Muscle of leg (tissue), 11 donors: ENCODE measurements around the gene ISLR. TPM values are rescaled to one million over a fixed set of nuclear protein-coding genes. Genes with fewer than 3 reads are reported as not detected.

ENCODE experiments used
- DNase-seq: peaks from one replicate; pipeline ENCODE4 v3.0.0; 2013
- H3K27ac ChIP-seq: one replicate; pipeline ENCODE4 v1.5.1; 2013; ENCODE audit warnings: mild to moderate bottlenecking, low read length, control low read depth
- H3K27me3 ChIP-seq: one replicate; pipeline ENCODE4 v1.6.1; 2013; ENCODE audit warnings: low read length; ENCODE audit not compliant: control insufficient read depth, insufficient read depth
- H3K36me3 ChIP-seq: one replicate; pipeline ENCODE4 v1.6.1; 2013; ENCODE audit warnings: low read length; ENCODE audit not compliant: control insufficient read depth, insufficient read depth
- H3K4me1 ChIP-seq: one replicate; pipeline ENCODE4 v1.6.1; 2013; ENCODE audit warnings: low read length; ENCODE audit not compliant: control insufficient read depth, insufficient read depth
- H3K4me3 ChIP-seq: one replicate; pipeline ENCODE4 v1.5.1; 2013; ENCODE audit warnings: low read length, control low read depth
- H3K9me3 ChIP-seq: replicated peaks from 2 replicates; pipeline ENCODE4 v1.6.1; 2013; ENCODE audit warnings: low read depth, low read length; ENCODE audit not compliant: control insufficient read depth
- WGBS: methylation state at CpG from one replicate; pipeline ENCODE4 v1.1.5; 2013; ENCODE audit warnings: missing lambda C conversion rate; ENCODE audit not compliant: insufficient coverage; 5-methylcytosine and 5-hydroxymethylcytosine counted together
- polyA plus RNA-seq, 8 donors: library from polyadenylated mRNA; unstranded; fragments of 120-200 nt; gene quantifications; one replicate each; pipeline versions ENCODE4 v1.2.1 to v1.2.3, GENCODE V29; 2013; ENCODE audit warnings: inconsistent platforms in 1 of 8, low replicate concordance in 1 of 8; ENCODE audit not compliant: insufficient read length in 8 of 8, insufficient read depth in 1 of 8
- total RNA-seq: library from RNA; stranded (reverse); fragments of 120-200 nt; gene quantifications from one replicate; pipeline ENCODE4 v1.2.4, GENCODE V29; 2013

Gene ISLR
- total and polyA plus RNA-seq, 9 donors = 82.3 to 270 (median 195) TPM

DNA sequence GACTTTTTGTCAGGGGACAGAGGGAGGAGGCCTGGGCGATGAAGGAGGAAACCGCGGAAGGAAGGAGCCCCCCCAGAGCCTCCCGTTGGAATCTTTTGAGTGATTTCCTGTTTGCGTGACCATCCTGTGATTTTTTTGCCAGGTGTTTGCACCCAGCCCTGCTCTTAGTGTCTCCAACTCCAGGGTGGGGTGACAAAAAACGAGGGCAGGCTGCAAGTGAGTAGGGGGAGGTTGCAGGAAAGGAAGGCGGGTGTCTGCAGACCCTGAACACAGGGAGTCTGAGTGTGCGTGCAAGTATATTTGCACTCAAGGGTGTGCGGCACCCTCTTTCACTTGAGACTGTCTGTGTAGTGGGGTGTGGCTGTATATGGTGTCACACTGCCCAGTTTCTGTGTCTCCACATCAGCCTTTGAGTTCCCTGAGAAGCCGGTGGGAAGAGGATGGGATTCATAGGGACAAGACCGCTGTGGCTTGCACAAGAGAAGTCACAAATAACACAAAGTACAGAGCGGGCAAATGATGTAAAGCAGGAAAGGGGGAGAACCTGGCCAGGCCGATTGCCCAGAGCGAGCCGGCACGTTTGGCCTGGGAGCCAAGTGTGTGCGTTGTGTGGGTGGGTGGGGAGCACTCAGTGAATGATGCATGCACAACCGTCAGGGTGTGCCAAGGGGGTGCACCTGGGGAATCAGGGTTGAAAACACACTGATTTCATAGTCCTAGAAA is 36.5 kb upstream of the ISLR start:
- H3K27ac ChIP-seq = peak overlapping the region; percentile 95
- peak overlapping the region; percentile 54 for H3K4me3 ChIP-seq
- WGBS = 11% methylated on average over 12 of the region's 18 CpGs
- H3K4me1 ChIP-seq = peaks cover 26% of the 10 kb centered on the region
- H3K36me3 ChIP-seq = no peaks in the 10 kb centered on the region
- peak; percentile 69 for DNase-seq
- peaks cover 4% of the 10 kb centered on the region for H3K9me3 ChIP-seq
- H3K27me3 ChIP-seq = peaks cover 56% of the 10 kb centered on the region

DNA sequence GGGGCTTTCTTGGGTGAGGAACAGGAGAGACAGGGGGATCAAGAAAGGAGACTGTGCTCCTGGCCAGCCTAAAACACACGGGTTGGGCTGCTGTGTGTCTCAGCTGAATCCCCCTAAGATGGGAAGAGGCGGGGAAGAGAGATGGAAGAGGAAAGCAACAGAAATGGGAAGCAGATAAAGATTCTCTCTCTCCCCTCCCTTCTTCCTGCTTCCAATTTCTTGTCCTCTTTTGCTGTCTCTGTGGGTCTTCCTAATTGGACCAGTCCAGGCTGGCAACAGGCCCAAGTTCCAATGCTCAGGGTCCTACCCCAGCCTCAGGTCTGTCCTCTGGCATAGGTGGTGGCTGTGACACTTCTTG is 36.0 kb upstream of the ISLR start:
- peaks cover 50% of the 10 kb centered on the region for H3K27me3 ChIP-seq
- peaks cover 4% of the 10 kb centered on the region for H3K9me3 ChIP-seq
- H3K4me1 ChIP-seq = peaks cover 26% of the 10 kb centered on the region
- WGBS = no CpG with 5 or more reads among the region's 2 CpGs
- H3K36me3 ChIP-seq = no peaks in the 10 kb centered on the region
- H3K4me3 ChIP-seq = peak overlapping the region; percentile 54
- DNase-seq = peak; percentile 85
- H3K27ac ChIP-seq = peak overlapping the region; percentile 95

GRCh38 chr15:74138642-74139041 is 34.9 kb upstream of the ISLR start:
- no peak overlapping the region for H3K27ac ChIP-seq
- no peaks in the 10 kb centered on the region for H3K36me3 ChIP-seq
- 61% methylated on average over 4 of the region's 4 CpGs for WGBS

GRCh38 chr15:74141591-74141990 is 31.9 kb upstream of the ISLR start:
- H3K27me3 ChIP-seq = peaks cover 14% of the 10 kb centered on the region
- no peak overlapping the region for H3K4me3 ChIP-seq
- peaks cover 12% of the 10 kb centered on the region for H3K4me1 ChIP-seq
- peaks cover 1% of the 10 kb centered on the region for H3K9me3 ChIP-seq
- H3K36me3 ChIP-seq = no peaks in the 10 kb centered on the region
- WGBS = no CpG with 5 or more reads among the region's 1 CpG
- no peak for DNase-seq
- no peak overlapping the region for H3K27ac ChIP-seq

More at GRCh38 chr15:74138642-74139041, 34.9 kb upstream of the ISLR start:
- Histone ChIP-seq H3K4me3 (no peak overlapping the region), H3K27me3 (peaks cover 39% of the 10 kb centered on the region), H3K9me3 (no peaks in the 10 kb centered on the region), H3K4me1 (peaks cover 26% of the 10 kb centered on the region)
- no peak for DNase-seq

GRCh38 chr15:74144153-74144775 is 29.2 kb upstream of the ISLR start:
- WGBS = 58% methylated on average over 1 of the region's 6 CpGs
- H3K4me3 ChIP-seq = no peak overlapping the region
- DNase-seq = no peak
- no peak overlapping the region for H3K27ac ChIP-seq
- peaks cover 3% of the 10 kb centered on the region for H3K9me3 ChIP-seq
- H3K27me3 ChIP-seq = no peaks in the 10 kb centered on the region
- H3K4me1 ChIP-seq = no peaks in the 10 kb centered on the region
- H3K36me3 ChIP-seq = no peaks in the 10 kb centered on the region

GRCh38 chr15:74146277-74146800 is 27.2 kb upstream of the ISLR start:
- no peaks in the 10 kb centered on the region for H3K36me3 ChIP-seq
- no peak overlapping the region for H3K4me3 ChIP-seq
- no peak for DNase-seq
- no CpG with 5 or more reads among the region's 1 CpG for WGBS
- H3K27me3 ChIP-seq = no peaks in the 10 kb centered on the region
- peaks cover 3% of the 10 kb centered on the region for H3K9me3 ChIP-seq
- H3K4me1 ChIP-seq = no peaks in the 10 kb centered on the region
- no peak overlapping the region for H3K27ac ChIP-seq

DNA sequence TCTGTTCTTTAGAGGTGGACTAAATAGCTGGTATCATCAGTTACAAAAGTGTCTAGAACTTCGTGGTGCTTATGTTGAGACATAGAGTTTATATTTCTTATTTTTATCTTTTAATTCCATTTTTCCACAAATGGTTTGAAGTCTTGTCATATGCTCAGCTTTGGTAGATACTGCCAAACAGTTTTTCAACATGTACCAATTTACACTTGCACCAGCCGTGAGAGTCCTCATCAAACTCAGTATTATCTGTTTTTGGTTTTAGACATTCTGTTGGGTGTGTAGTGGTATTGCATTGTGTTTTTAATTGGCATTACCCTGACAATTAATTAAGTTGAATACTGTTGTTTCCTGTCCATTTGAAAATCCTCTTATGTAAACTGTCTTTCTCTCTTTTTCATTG is 26.5 kb upstream of the ISLR start:
- DNase-seq = no peak
- Histone ChIP-seq H3K4me1 (no peaks in the 10 kb centered on the region), H3K9me3 (peaks cover 3% of the 10 kb centered on the region), H3K27me3 (no peaks in the 10 kb centered on the region), H3K36me3 (no peaks in the 10 kb centered on the region), H3K4me3 (no peak overlapping the region), H3K27ac (no peak overlapping the region)
- no CpG with 5 or more reads among the region's 2 CpGs for WGBS

DNA sequence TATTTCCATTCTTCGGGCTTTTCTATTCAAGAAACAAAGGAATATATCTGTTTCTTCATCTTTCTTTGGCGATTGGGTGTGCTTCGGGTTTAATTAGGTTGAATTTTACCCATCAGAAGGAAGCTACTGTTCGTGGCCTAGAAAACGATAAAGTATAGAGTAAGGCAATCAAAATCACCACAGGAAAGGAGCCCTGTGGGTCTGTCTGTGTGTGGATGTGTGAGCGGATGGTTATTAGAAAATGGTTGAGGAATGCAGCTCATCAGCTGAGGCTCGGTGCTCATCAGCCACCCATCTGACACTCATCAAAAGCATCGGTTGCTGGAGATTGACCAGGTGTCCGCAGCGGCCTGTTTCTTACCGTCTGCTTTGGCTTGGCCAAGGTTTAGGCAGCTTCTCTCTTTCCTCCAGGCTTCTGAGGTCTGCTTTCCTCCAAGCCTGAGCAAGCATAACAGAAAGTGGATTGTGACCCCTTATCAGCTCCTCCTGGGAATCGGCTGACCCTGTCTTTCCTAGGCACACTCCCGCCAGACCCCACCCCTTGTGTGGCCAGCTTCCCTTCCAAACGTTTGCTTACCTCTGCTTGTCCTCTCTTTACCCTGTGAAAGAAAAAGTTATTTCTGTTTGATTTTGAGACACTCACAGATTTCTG is 17.6 kb upstream of the ISLR start:
- no peaks in the 10 kb centered on the region for H3K9me3 ChIP-seq
- no peaks in the 10 kb centered on the region for H3K27me3 ChIP-seq
- no peak overlapping the region for H3K4me3 ChIP-seq
- no peak for DNase-seq
- H3K4me1 ChIP-seq = peaks cover 13% of the 10 kb centered on the region
- 32% methylated on average over 7 of the region's 14 CpGs for WGBS
- H3K27ac ChIP-seq = no peak overlapping the region
- no peaks in the 10 kb centered on the region for H3K36me3 ChIP-seq

DNA sequence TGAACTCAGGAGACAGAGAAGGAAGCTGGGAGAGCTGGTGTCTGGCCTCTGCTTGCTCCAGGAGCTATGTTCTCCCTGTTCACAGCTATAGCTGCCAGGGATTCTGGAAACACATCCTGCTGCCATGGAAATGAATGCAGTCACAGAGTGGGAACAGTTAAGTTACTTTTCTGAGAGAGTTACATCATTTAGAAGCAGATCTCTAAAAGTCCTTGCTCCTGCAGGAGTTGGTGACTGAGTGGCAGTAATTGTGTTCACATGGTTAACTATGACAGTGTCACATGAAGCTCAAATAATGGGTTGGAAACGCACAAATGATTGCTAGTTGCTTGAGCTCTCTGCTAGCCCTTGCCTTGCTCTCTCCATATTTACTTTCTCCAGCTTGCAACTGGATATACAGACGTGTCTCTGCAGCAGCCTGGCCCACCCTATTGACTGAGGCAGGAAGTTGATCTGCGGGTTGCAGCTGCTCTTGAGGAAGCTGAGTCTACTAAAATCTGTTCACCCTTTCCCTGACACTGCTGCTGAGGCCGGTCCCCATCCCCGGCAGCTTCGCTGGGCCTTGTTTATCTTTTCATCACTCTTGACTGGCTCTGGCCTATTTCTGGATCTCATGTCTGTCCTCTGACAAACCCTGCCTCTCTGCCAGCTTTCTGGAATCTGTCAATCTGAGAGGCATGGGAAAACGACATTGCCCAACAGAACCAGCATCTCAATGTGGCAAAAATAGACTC is 16.7 kb upstream of the ISLR start:
- H3K27me3 ChIP-seq = no peaks in the 10 kb centered on the region
- peak; percentile 95 for DNase-seq
- H3K4me1 ChIP-seq = peaks cover 13% of the 10 kb centered on the region
- H3K27ac ChIP-seq = peak overlapping the region; percentile 85
- H3K9me3 ChIP-seq = no peaks in the 10 kb centered on the region
- H3K4me3 ChIP-seq = no peak overlapping the region
- no peaks in the 10 kb centered on the region for H3K36me3 ChIP-seq
- 3% methylated on average over 5 of the region's 7 CpGs for WGBS
